HepG2 (cell line): ENCODE measurements around the gene NSD2.

Experiments
- ATF1 ChIP-seq: IDR thresholded peaks from 2 replicates; pipeline ENCODE4 v1.6.1; 2016; ENCODE audit warnings: mild to moderate bottlenecking, control low read depth
- CSRNP1 ChIP-seq: sonication (generic); formaldehyde crosslinking; IDR thresholded peaks from 2 replicates; pipeline ENCODE4 v1.8.1; 2023; ENCODE audit warnings: mild to moderate bottlenecking, missing genetic modification reagents
- E2F5 ChIP-seq: sonication (generic); formaldehyde crosslinking; conservative IDR thresholded peaks from 2 replicates; pipeline ENCODE4 v1.4.0; 2020; ENCODE audit warnings: missing genetic modification reagents
- HDAC1 ChIP-seq: sonication (generic); formaldehyde crosslinking; IDR thresholded peaks from 2 replicates; pipeline ENCODE4 v1.5.1; 2020; ENCODE audit warnings: mild to moderate bottlenecking, missing genetic modification reagents
- MXI1 ChIP-seq: IDR thresholded peaks from 3 replicates; pipeline ENCODE4 v1.6.1; 2012; ENCODE audit warnings: low read depth, low read length, inconsistent platforms, borderline replicate concordance
- NFE2 ChIP-seq: sonication (generic); formaldehyde crosslinking; IDR thresholded peaks from 2 replicates; pipeline ENCODE4 v1.4.0; 2020; ENCODE audit warnings: missing genetic modification reagents
- TBL1XR1 ChIP-seq: fragments of 150-350 bp; IDR thresholded peaks from 2 replicates; pipeline ENCODE4 v1.6.1; 2014; ENCODE audit warnings: borderline replicate concordance, low read length; ENCODE audit not compliant: partially characterized antibody
- ZKSCAN8 ChIP-seq: IDR thresholded peaks from 2 replicates; pipeline ENCODE4 v1.6.1; 2016; ENCODE audit warnings: borderline replicate concordance, missing genetic modification reagents, missing compliant biosample characterization
- ZNF468 ChIP-seq: sonication (generic); formaldehyde crosslinking; IDR thresholded peaks from 2 replicates; pipeline ENCODE4 v1.8.0; 2022; ENCODE audit warnings: mild to moderate bottlenecking, moderate library complexity, missing genetic modification reagents
- ZNF609 ChIP-seq: sonication (generic); formaldehyde crosslinking; IDR thresholded peaks from 2 replicates; pipeline ENCODE4 v1.4.0; 2020; ENCODE audit warnings: mild to moderate bottlenecking, missing genetic modification reagents, borderline replicate concordance

- TF ChIP-seq HDAC1 (CRISPR knock-in tag) (no peak), ATF1 (no peak), MXI1 (no peak), NFE2 (CRISPR knock-in tag) (no peak), ZNF609 (no peak), ZNF468 (CRISPR knock-in tag) (no peak), TBL1XR1 (no peak), CSRNP1 (CRISPR knock-in tag) (no peak), ZKSCAN8 (no peak), E2F5 (CRISPR knock-in tag) (no peak)
Observed at GRCh38 chr4:1979477-1980196, 108.4 kb downstream of the NSD2 start.
